PC-3 (cell line): ENCODE data around the gene ARRDC3.
"Not testable (repeated sequence)": the region's sequence is repeated elsewhere in the genome, so short reads cannot be mapped to it uniquely, and the experiment has no call there.

Experiments used
- CTCF ChIP-seq: fragments of 300-600 bp; sonication (generic); conservative IDR thresholded peaks from 2 replicates; pipeline ENCODE4 v1.5.1; 2017; ENCODE audit warnings: antibody characterized with exemption, low read depth, mild to moderate bottlenecking, low read length
- EZH2phosphoT487 ChIP-seq: fragments of 300-600 bp; sonication (generic); IDR thresholded peaks from 2 replicates; pipeline ENCODE4 v1.6.1; 2018; ENCODE audit warnings: mild to moderate bottlenecking, antibody characterized with exemption, low read length, borderline replicate concordance

GRCh38 chr5:91385596-91385995 lies 2.5 kb upstream of the ARRDC3 start:
- TF ChIP-seq CTCF, EZH2phosphoT487: not testable (repeated sequence)
